Astrocyte (in vitro differentiated cells and primary cell): ENCODE data around the gene CNGB1. TPM values are rescaled to one million over a fixed set of nuclear protein-coding genes. Genes with fewer than 3 reads are reported as not detected.

Experiments used
- DNase-seq: peaks from one replicate; pipeline ENCODE4 v3.0.0-alpha.2; 2010; ENCODE audit warnings: low read depth
- FAIRE-seq: peaks from 2 replicates; lab custom pipeline; 2011; peaks lifted over from hg19 to GRCh38; lab: Jason Lieb, UNC
- H2AFZ ChIP-seq: 2 replicates; pipeline ENCODE4 v1.6.0; 2012; ENCODE audit warnings: low read depth, low read length, inconsistent platforms
- H3K27ac ChIP-seq: 2 replicates; pipeline ENCODE4 v1.5.1; 2011; ENCODE audit warnings: low read depth, low read length, inconsistent platforms
- H3K27me3 ChIP-seq: 2 replicates; pipeline ENCODE4 v1.6.0; 2011; ENCODE audit warnings: low read length, inconsistent platforms; ENCODE audit not compliant: insufficient read depth
- H3K36me3 ChIP-seq: 2 replicates; pipeline ENCODE4 v1.5.1; 2011; ENCODE audit warnings: low read length, inconsistent platforms; ENCODE audit not compliant: insufficient read depth
- H3K4me1 ChIP-seq: 2 replicates; pipeline ENCODE4 v1.5.1; 2011; ENCODE audit warnings: low read length, inconsistent platforms; ENCODE audit not compliant: insufficient read depth
- H3K4me2 ChIP-seq: 2 replicates; pipeline ENCODE4 v1.6.0; 2012; ENCODE audit warnings: low read length, inconsistent platforms
- H3K4me3 ChIP-seq: 2 replicates; pipeline ENCODE4 v1.5.1; 2011; ENCODE audit warnings: low read depth, mild to moderate bottlenecking, low read length, inconsistent platforms; ENCODE audit not compliant: insufficient read depth
- H3K79me2 ChIP-seq: 2 replicates; pipeline ENCODE4 v1.6.0; 2012; ENCODE audit warnings: mild to moderate bottlenecking, low read length, inconsistent platforms; ENCODE audit not compliant: insufficient read depth
- H3K9ac ChIP-seq: 2 replicates; pipeline ENCODE4 v1.6.0; 2012; ENCODE audit warnings: mild to moderate bottlenecking, low read length, inconsistent platforms
- H3K9me3 ChIP-seq: 2 replicates; pipeline ENCODE4 v1.5.1; 2012; ENCODE audit warnings: low read depth, mild to moderate bottlenecking, low read length, inconsistent platforms; ENCODE audit not compliant: insufficient read depth
- H4K20me1 ChIP-seq: 2 replicates; pipeline ENCODE4 v1.6.0; 2012; ENCODE audit warnings: low read length, inconsistent platforms; ENCODE audit not compliant: insufficient read depth
- H3K27ac Mint-ChIP-seq: one replicate; pipeline ENCODE4 v1.8.0; 2021; ENCODE audit warnings: mild to moderate bottlenecking, mixed read lengths; ENCODE audit not compliant: unreplicated experiment
- H3K27me3 Mint-ChIP-seq: one replicate; pipeline ENCODE4 v1.8.0; 2021; ENCODE audit warnings: low read depth, mixed read lengths; ENCODE audit not compliant: unreplicated experiment
- H3K36me3 Mint-ChIP-seq: one replicate; pipeline ENCODE4 v1.8.0; 2021; ENCODE audit warnings: low read depth, mixed read lengths; ENCODE audit not compliant: unreplicated experiment
- H3K4me1 Mint-ChIP-seq: one replicate; pipeline ENCODE4 v1.8.0; 2021; ENCODE audit warnings: low read depth, mixed read lengths; ENCODE audit not compliant: unreplicated experiment
- H3K4me3 Mint-ChIP-seq: one replicate; pipeline ENCODE4 v1.8.0; 2021; ENCODE audit warnings: mild to moderate bottlenecking, moderate library complexity, mixed read lengths; ENCODE audit not compliant: unreplicated experiment
- H3K9me3 Mint-ChIP-seq: one replicate; pipeline ENCODE4 v1.8.0; 2021; ENCODE audit warnings: mild to moderate bottlenecking, mixed read lengths; ENCODE audit not compliant: unreplicated experiment
- EZH2 ChIP-seq: IDR thresholded peaks from 2 replicates; pipeline ENCODE4 v1.6.1; 2012; ENCODE audit warnings: mild to moderate bottlenecking, low read length, inconsistent platforms; ENCODE audit not compliant: insufficient read depth
- total RNA-seq: library from RNA; stranded (reverse); gene quantifications from 2 replicates; pipeline ENCODE4 v1.2.1, GENCODE V29; 2021
- TF ChIP-seq, protein P1 (sequence below): IDR thresholded peaks from 2 replicates; pipeline ENCODE4 v1.5.1; 2011; ENCODE audit warnings: low read depth, mild to moderate bottlenecking, inconsistent platforms, low read length, moderate library complexity; ENCODE audit not compliant: insufficient read depth

Gene CNGB1
- total RNA-seq, 1 donor from 2014 or later = not detected

DNA sequence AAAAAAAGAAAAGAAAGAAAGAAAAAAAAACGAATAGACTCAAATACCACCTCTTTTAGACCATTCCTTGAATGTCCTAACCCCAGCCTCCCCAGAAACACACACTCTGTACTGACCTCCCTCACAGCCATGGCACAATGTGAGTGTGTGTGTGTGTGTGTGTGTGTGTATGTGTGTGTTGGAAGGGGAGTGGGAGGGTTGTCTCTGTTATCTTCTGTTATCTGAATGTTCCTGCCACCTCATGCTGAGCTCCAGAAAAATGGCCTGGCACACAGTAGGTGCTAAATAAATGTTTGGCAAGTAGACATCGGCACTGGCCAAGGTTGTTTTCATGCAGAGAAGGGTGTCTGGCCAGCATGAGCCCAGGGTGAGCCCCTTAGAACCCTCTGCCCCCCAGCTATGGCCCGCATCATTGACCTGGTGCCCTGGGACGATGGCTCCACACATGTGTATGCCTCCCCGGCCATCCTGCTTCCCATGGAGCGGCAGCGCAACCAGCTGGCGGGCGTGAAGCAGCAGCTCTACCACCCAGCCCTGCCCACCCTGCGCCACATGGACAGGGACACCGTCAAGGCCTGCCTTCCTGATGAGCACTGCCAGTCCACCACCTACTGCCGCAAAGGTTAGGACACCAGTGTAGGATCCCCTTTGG is 6.6 kb upstream of the CNGB1 start:
- Histone ChIP-seq H3K79me2 (no peaks in the 10 kb centered on the region), H4K20me1 (no peaks in the 10 kb centered on the region)
- no peak for FAIRE-seq

DNA sequence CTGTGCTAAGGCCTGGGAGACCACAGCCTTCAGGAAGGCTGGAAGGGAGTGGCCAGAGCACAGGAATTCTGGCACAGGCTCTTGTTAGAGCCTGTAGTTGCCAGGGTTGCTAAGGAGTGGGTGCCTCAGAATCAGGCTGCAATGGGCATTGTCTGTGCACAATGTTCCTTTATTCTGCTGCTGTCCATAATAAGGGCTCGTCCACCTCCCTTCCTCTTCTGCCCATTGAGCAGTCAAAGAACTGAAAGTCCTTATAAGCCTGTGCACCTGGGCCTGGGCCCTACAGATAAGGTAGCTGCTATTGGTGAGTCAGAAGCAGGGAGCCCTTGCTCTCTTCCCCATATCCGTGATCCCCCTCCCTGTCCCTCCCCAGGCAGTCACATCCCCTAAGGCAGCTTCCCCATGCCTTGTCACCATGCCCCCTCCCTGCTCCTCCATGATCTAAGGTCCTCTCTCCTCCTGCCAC is 5.4 kb upstream of the CNGB1 start:
- H3K9me3 Mint-ChIP-seq = peaks cover 4% of the 10 kb centered on the region
- H3K4me3 Mint-ChIP-seq = no peak overlapping the region
- H3K79me2 ChIP-seq = no peaks in the 10 kb centered on the region
- H3K4me2 ChIP-seq = no peak overlapping the region
- no peaks in the 10 kb centered on the region for H3K9me3 ChIP-seq
- no peak overlapping the region for H3K4me3 ChIP-seq
- DNase-seq (peak; percentile 24), FAIRE-seq (no peak)
- no peaks in the 10 kb centered on the region for H3K4me1 ChIP-seq
- no peak overlapping the region for H3K9ac ChIP-seq
- no peak overlapping the region for H3K27ac Mint-ChIP-seq
- H3K27ac ChIP-seq = no peak overlapping the region
- TF ChIP-seq, protein P1, sequence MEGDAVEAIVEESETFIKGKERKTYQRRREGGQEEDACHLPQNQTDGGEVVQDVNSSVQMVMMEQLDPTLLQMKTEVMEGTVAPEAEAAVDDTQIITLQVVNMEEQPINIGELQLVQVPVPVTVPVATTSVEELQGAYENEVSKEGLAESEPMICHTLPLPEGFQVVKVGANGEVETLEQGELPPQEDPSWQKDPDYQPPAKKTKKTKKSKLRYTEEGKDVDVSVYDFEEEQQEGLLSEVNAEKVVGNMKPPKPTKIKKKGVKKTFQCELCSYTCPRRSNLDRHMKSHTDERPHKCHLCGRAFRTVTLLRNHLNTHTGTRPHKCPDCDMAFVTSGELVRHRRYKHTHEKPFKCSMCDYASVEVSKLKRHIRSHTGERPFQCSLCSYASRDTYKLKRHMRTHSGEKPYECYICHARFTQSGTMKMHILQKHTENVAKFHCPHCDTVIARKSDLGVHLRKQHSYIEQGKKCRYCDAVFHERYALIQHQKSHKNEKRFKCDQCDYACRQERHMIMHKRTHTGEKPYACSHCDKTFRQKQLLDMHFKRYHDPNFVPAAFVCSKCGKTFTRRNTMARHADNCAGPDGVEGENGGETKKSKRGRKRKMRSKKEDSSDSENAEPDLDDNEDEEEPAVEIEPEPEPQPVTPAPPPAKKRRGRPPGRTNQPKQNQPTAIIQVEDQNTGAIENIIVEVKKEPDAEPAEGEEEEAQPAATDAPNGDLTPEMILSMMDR = no peak
- no peak for TF ChIP-seq EZH2
- peaks cover 29% of the 10 kb centered on the region for H3K27me3 Mint-ChIP-seq
- H3K36me3 ChIP-seq = no peaks in the 10 kb centered on the region
- no peaks in the 10 kb centered on the region for H3K27me3 ChIP-seq
- H3K36me3 Mint-ChIP-seq = no peaks in the 10 kb centered on the region
- no peaks in the 10 kb centered on the region for H4K20me1 ChIP-seq
- H2AFZ ChIP-seq = no peak overlapping the region
- H3K4me1 Mint-ChIP-seq = no peaks in the 10 kb centered on the region

More for the DNA sequence above, 6.6 kb upstream of the CNGB1 start:
- H2AFZ ChIP-seq = no peak overlapping the region
- no peaks in the 10 kb centered on the region for H3K9me3 Mint-ChIP-seq
- H3K4me1 ChIP-seq = no peaks in the 10 kb centered on the region
- DNase-seq = no peak
- no peak overlapping the region for H3K4me3 ChIP-seq
- no peaks in the 10 kb centered on the region for H3K4me1 Mint-ChIP-seq
- no peaks in the 10 kb centered on the region for H3K9me3 ChIP-seq
- no peaks in the 10 kb centered on the region for H3K36me3 Mint-ChIP-seq
- no peak overlapping the region for H3K27ac ChIP-seq
- peaks cover 2% of the 10 kb centered on the region for H3K27me3 ChIP-seq
- no peak overlapping the region for H3K9ac ChIP-seq
- no peak overlapping the region for H3K4me3 Mint-ChIP-seq
- no peak overlapping the region for H3K27ac Mint-ChIP-seq
- peaks cover 25% of the 10 kb centered on the region for H3K27me3 Mint-ChIP-seq
- TF ChIP-seq EZH2 = no peak
- TF ChIP-seq, protein P1 = no peak
- H3K36me3 ChIP-seq = no peaks in the 10 kb centered on the region
- H3K4me2 ChIP-seq = no peak overlapping the region

DNA sequence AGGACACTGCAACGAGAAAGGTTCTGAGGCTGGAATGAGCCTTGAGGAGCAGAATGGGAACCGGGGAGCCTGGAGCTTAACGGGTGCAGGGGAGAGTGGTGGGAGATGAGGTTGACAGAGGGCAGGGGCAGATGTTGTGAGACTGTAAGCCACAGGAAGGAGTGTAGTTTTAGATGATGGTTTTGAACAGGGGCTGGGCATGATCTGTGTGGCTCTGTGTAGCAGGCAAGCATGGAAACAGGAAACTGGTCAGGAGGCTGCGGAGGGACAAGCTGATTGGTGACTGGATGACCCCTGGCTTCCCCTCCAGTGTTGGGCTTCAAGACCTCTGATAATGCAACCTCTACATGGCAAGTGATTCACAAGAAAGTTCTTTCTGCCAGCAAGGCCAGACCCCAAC is 1.4 kb upstream of the CNGB1 start:
- Histone ChIP-seq H3K79me2 (no peaks in the 10 kb centered on the region), H3K36me3 (no peaks in the 10 kb centered on the region), H3K9ac (no peak overlapping the region), H3K27ac (no peak overlapping the region), H3K9me3 (no peaks in the 10 kb centered on the region), H3K4me2 (no peak overlapping the region), H3K27me3 (peaks cover 2% of the 10 kb centered on the region), H3K4me3 (no peak overlapping the region), H2AFZ (no peak overlapping the region), H3K4me1 (no peaks in the 10 kb centered on the region), H4K20me1 (no peaks in the 10 kb centered on the region)
- Mint-ChIP-seq H3K36me3 (no peaks in the 10 kb centered on the region), H3K4me3 (no peak overlapping the region), H3K9me3 (peaks cover 4% of the 10 kb centered on the region), H3K27me3 (peaks cover 42% of the 10 kb centered on the region), H3K4me1 (no peaks in the 10 kb centered on the region), H3K27ac (no peak overlapping the region)
- TF ChIP-seq, protein P1 = no peak
- no peak for TF ChIP-seq EZH2
- DNase-seq = no peak
- FAIRE-seq = no peak
